H1 (cell line): ENCODE data around the gene USP20. TPM values are rescaled to one million over a fixed set of nuclear protein-coding genes. Genes with fewer than 3 reads are reported as not detected.

Source experiments
- CTCF ChIA-PET: fragments of 300-600 bp; sonication (Branson Sonifier 250); formaldehyde crosslinking; loops from one replicate; lab custom pipeline; 2021; ENCODE audit not compliant: partially characterized antibody; lab: Charles Lee
- POLR2A ChIA-PET: fragments of 300-600 bp; sonication (Branson Sonifier 250); formaldehyde crosslinking; loops from one replicate; lab custom pipeline; 2021; ENCODE audit warnings: inconsistent platforms; ENCODE audit not compliant: partially characterized antibody; lab: Charles Lee
- DNase-seq, 2 experiments: peaks; one replicate each; pipeline versions ENCODE4 v3.0.0 to v3.0.0-alpha.2; 2010 to 2022; ENCODE audit warnings: low spot score in 2 of 2, low read depth in 1 of 2, mixed read lengths in 1 of 2
- FAIRE-seq: peaks from 2 replicates; lab custom pipeline; 2011; peaks lifted over from hg19 to GRCh38; lab: Jason Lieb, UNC
- H2AFZ ChIP-seq: 2 replicates; pipeline ENCODE4 v1.8.1; 2012; ENCODE audit warnings: low read length, inconsistent platforms
- H2AK5ac ChIP-seq: 2 replicates; pipeline ENCODE4 v1.6.1; 2013; ENCODE audit warnings: low read depth, low read length
- H2BK120ac ChIP-seq: replicated peaks from 2 replicates; pipeline ENCODE3; 2013; ENCODE audit warnings: low read depth, low read length, inconsistent platforms
- H2BK12ac ChIP-seq: 2 replicates; pipeline ENCODE4 v1.6.1; 2013; ENCODE audit warnings: low read depth, low read length
- H2BK15ac ChIP-seq: 2 replicates; pipeline ENCODE4 v1.6.1; 2013; ENCODE audit warnings: low read length
- H2BK20ac ChIP-seq: 2 replicates; pipeline ENCODE4 v1.6.1; 2013; ENCODE audit warnings: low read length
- H2BK5ac ChIP-seq: 2 replicates; pipeline ENCODE4 v1.6.1; 2013; ENCODE audit warnings: low read depth, low read length
- H3K14ac ChIP-seq: 2 replicates; pipeline ENCODE4 v1.6.1; 2013; ENCODE audit warnings: inconsistent platforms; ENCODE audit not compliant: insufficient read length
- H3K18ac ChIP-seq: 2 replicates; pipeline ENCODE4 v1.6.1; 2013; ENCODE audit warnings: low read length; ENCODE audit errors: extremely low read depth
- H3K23ac ChIP-seq: 2 replicates; pipeline ENCODE4 v1.6.1; 2013; ENCODE audit warnings: inconsistent platforms; ENCODE audit not compliant: insufficient read length
- H3K23me2 ChIP-seq: 2 replicates; pipeline ENCODE4 v1.6.1; 2013; ENCODE audit warnings: low read depth, low read length
- H3K27ac ChIP-seq: 2 replicates; pipeline ENCODE4 v1.6.1; 2011; ENCODE audit warnings: low read depth, low read length, inconsistent platforms
- H3K27me3 ChIP-seq, 4 experiments: replicated peaks in 1 of 4; 1 replicate in 1 of 4; 2 replicates in 3 of 4; pipeline versions ENCODE4 v1.6.1 to v1.8.1; 2011 to 2013; ENCODE audit warnings: low read length in 3 of 4, mild to moderate bottlenecking in 3 of 4, inconsistent platforms in 2 of 4, mixed read lengths in 2 of 4, moderate library complexity in 1 of 4; ENCODE audit not compliant: control insufficient read depth in 3 of 4, insufficient read depth in 3 of 4; ENCODE audit errors: extremely low read depth in 1 of 4
- H3K36me3 ChIP-seq, 4 experiments: 2 replicates each; pipeline versions ENCODE4 v1.6.1 to v1.8.1; 2011 to 2013; ENCODE audit warnings: mild to moderate bottlenecking in 4 of 4, low read length in 3 of 4, moderate library complexity in 2 of 4, control low read depth in 1 of 4, inconsistent platforms in 1 of 4; ENCODE audit not compliant: insufficient read depth in 4 of 4, control insufficient read depth in 2 of 4
- H3K4ac ChIP-seq: replicated peaks from 2 replicates; pipeline ENCODE3; 2013; ENCODE audit warnings: low read length, low read depth, mixed read lengths, inconsistent platforms; ENCODE audit not compliant: insufficient read length
- H3K4me1 ChIP-seq, 4 experiments: replicated peaks in 1 of 4; 1 replicate in 1 of 4; 2 replicates in 3 of 4; pipeline versions ENCODE4 v1.6.1 to v1.8.1; 2011 to 2013; ENCODE audit warnings: low read length in 3 of 4, inconsistent platforms in 2 of 4, mixed read lengths in 1 of 4; ENCODE audit not compliant: insufficient read depth in 4 of 4, control insufficient read depth in 3 of 4
- H3K4me2 ChIP-seq, 2 experiments: 2 replicates each; pipeline versions ENCODE4 v1.6.1 to v1.8.1; 2011 to 2013; ENCODE audit warnings: low read depth in 2 of 2, low read length in 2 of 2, control low read depth in 1 of 2, inconsistent platforms in 1 of 2, mild to moderate bottlenecking in 1 of 2; ENCODE audit not compliant: insufficient read depth in 1 of 2
- H3K4me3 ChIP-seq, 4 experiments: fragments of 200-600, 300-600 bp in 1 of 4; sonication (generic), shearing (Covaris generic), sonication (Bioruptor Twin) in 1 of 4; 2 replicates each; pipeline versions ENCODE4 v1.5.1 to v1.8.1; 2011 to 2016; ENCODE audit warnings: low read length in 4 of 4, low read depth in 3 of 4, control low read depth in 2 of 4, inconsistent platforms in 2 of 4, mild to moderate bottlenecking in 2 of 4, mixed read lengths in 1 of 4, moderate library complexity in 1 of 4; ENCODE audit not compliant: insufficient read depth in 2 of 4; ENCODE audit errors: extremely low read depth in 1 of 4
- H3K56ac ChIP-seq: replicated peaks from 2 replicates; pipeline ENCODE3; 2013; ENCODE audit warnings: low read depth, mild to moderate bottlenecking, mixed read lengths, low read length, inconsistent platforms; ENCODE audit not compliant: insufficient read length
- H3K79me1 ChIP-seq: 2 replicates; pipeline ENCODE4 v1.6.1; 2013; ENCODE audit warnings: low read depth, low read length, control low read depth
- H3K79me2 ChIP-seq, 2 experiments: 2 replicates each; pipeline versions ENCODE4 v1.6.1 to v1.8.1; 2012 to 2013; ENCODE audit warnings: low read length in 2 of 2, mild to moderate bottlenecking in 2 of 2, inconsistent platforms in 1 of 2; ENCODE audit not compliant: insufficient read depth in 2 of 2, control insufficient read depth in 1 of 2
- H3K9ac ChIP-seq, 4 experiments: replicated peaks in 1 of 4; 1 replicate in 1 of 4; 2 replicates in 3 of 4; pipeline versions ENCODE4 v1.6.1 to v1.8.1; 2011 to 2013; ENCODE audit warnings: low read depth in 3 of 4, low read length in 3 of 4, control low read depth in 2 of 4, mild to moderate bottlenecking in 2 of 4, moderate library complexity in 2 of 4, inconsistent platforms in 1 of 4; ENCODE audit errors: extremely low read depth in 1 of 4
- H3K9me3 ChIP-seq, 2 experiments: 2 replicates each; pipeline versions ENCODE4 v1.6.1 to v1.8.1; 2012 to 2013; ENCODE audit warnings: mild to moderate bottlenecking in 2 of 2, moderate library complexity in 2 of 2, control low read depth in 1 of 2, inconsistent platforms in 1 of 2, low read depth in 1 of 2, low read length in 1 of 2, mixed read lengths in 1 of 2; ENCODE audit not compliant: insufficient read depth in 2 of 2
- H4K20me1 ChIP-seq, 2 experiments: replicated peaks in 1 of 2; 2 replicates each; pipeline versions ENCODE3 to v1.8.1; 2011 to 2013; ENCODE audit warnings: inconsistent platforms in 2 of 2, low read length in 2 of 2, mild to moderate bottlenecking in 1 of 2; ENCODE audit not compliant: insufficient read depth in 2 of 2, control insufficient read depth in 1 of 2
- H4K5ac ChIP-seq: 2 replicates; pipeline ENCODE4 v1.6.1; 2013; ENCODE audit warnings: low read length, low read depth, mixed read lengths, inconsistent platforms; ENCODE audit not compliant: insufficient read length
- H4K8ac ChIP-seq: 2 replicates; pipeline ENCODE4 v1.8.0; 2013; ENCODE audit warnings: mild to moderate bottlenecking, moderate library complexity, low read length, inconsistent platforms; ENCODE audit not compliant: insufficient read depth; ENCODE audit errors: extremely low read depth
- H4K91ac ChIP-seq: replicated peaks from 2 replicates; pipeline ENCODE3; 2013; ENCODE audit warnings: low read length, mixed read lengths, inconsistent platforms; ENCODE audit not compliant: insufficient read length
- HDAC6 ChIP-seq: IDR thresholded peaks from one replicate; pipeline ENCODE4 v1.7.1; 2012; ENCODE audit warnings: low read depth, mild to moderate bottlenecking, inconsistent platforms, low read length, moderate library complexity
- RAD21 ChIP-seq, 2 experiments: IDR thresholded peaks in 1 of 2; conservative IDR thresholded peaks in 1 of 2; 2 replicates each; pipeline ENCODE4 v1.6.1; 2011; ENCODE audit warnings: low read depth in 2 of 2, low read length in 2 of 2, improper control_type of control experiment in 1 of 2, inconsistent platforms in 1 of 2, mild to moderate bottlenecking in 1 of 2, moderate library complexity in 1 of 2
- WGBS, 2 experiments: shearing (Covaris generic) in 1 of 2; methylation state at CpG; one replicate each; pipeline versions ENCODE4 v1.1.6 to v1.1.7; 2013 to 2015; ENCODE audit warnings: low lambda C conversion rate in 2 of 2, mixed read lengths in 2 of 2, inconsistent platforms in 1 of 2, low coverage in 1 of 2, missing lambda C conversion rate in 1 of 2; ENCODE audit not compliant: insufficient replicate concordance in 2 of 2, insufficient coverage in 1 of 2, insufficient read length in 1 of 2; ENCODE audit errors: extremely low coverage in 1 of 2, missing lambda C conversion rate in 1 of 2; 5-methylcytosine and 5-hydroxymethylcytosine counted together
- polyA plus RNA-seq, 7 experiments: library from polyadenylated mRNA; depleted of rRNA in 3 of 7; stranded (reverse) in 5 of 7; unstranded in 2 of 7; fragments of >200 nt in 5 of 7; fragments of 200-250 nt in 2 of 7; gene quantifications; 1 replicate in 5 of 7; 2 replicates in 1 of 7; 4 replicates in 1 of 7; pipeline versions ENCODE4 v1.2.1 to v1.2.3, GENCODE V29; 2011 to 2013; ENCODE audit warnings: missing spikeins in 2 of 7, mixed read lengths in 2 of 7
- total RNA-seq: library from RNA; stranded (reverse); fragmentation: NEBNext Ultra II Directional; extraction: Animal tissue kit (Norgen Biotek cat#: 25700); gene quantifications from 2 replicates; pipeline ENCODE4 v1.2.1, GENCODE V29; 2021
- TF ChIP-seq, protein P1 (sequence below), 3 experiments: IDR thresholded peaks; 1 replicate in 2 of 3; 2 replicates in 1 of 3; pipeline versions ENCODE4 v1.5.1 to v1.6.1; 2011; ENCODE audit warnings: low read length in 3 of 3, mild to moderate bottlenecking in 3 of 3, inconsistent platforms in 2 of 3, low read depth in 1 of 3, moderate library complexity in 1 of 3; ENCODE audit not compliant: insufficient read depth in 1 of 3; ENCODE audit errors: control extremely low read depth in 1 of 3

The USP20 gene
- total and polyA plus RNA-seq, 2 of the 8 experiments (the other 6 are each of a cell fraction or from before 2014, with no cell fraction given): 13.4 to 23.0 TPM

DNA sequence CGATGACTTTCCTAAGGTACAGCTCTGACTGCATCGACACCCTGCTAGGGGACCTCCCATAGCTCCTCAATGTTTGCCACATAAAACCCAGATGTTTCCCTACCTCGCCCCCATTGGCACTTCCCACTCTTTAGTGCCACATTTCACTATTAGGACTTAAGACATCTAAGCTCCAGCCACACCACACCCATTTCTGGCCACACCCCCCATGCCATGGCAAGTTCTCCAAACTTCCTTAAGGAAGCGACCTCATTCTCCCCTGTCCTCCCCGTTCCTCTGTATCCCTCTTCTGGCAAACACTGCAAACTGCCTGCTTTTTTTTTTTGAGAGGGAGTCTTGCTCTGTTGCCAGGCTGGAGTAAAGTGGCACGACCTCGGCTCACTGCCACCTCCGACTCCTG is 62.9 kb downstream of the USP20 start:
- no peaks in the 10 kb centered on the region for H3K9me3 ChIP-seq
- ChIA-PET CTCF (interaction anchor here (0.6 to 2.5 kb wide), 7 partner anchors 12 to 71 kb away, joined by 3 to 6 read pairs (median 3); no protein-coding TSS in a partner anchor), POLR2A (interaction anchor here (1.0 kb wide), 1 partner anchor 13 kb away, joined by 3 read pairs; no protein-coding TSS in a partner anchor)
- H3K18ac ChIP-seq: no peak overlapping the region
- H3K36me3 ChIP-seq: peaks cover 0 to 16% (median 2%) of the 10 kb centered on the region in 4 experiments; a peak in 6 of 8 replicates
- no peak overlapping the region for H2AK5ac ChIP-seq
- WGBS, 2 experiments: 85% methylated on average over 8 of the region's 8 CpGs; no CpG with 5 or more reads in 1 of the 2 experiments
- no peak overlapping the region for H2BK20ac ChIP-seq
- peak in 1 of 2 experiments; percentile 34; a peak in 2 of 4 replicates for TF ChIP-seq RAD21 (IDR thresholded peaks at IDR 0.05 in 1 of 2, conservative IDR thresholded peaks at IDR 0.05 in 1 of 2; ENCODE audit: low read depth in 2 of 2, low read length in 2 of 2)
- TF ChIP-seq HDAC6: no peak
- TF ChIP-seq, protein P1, sequence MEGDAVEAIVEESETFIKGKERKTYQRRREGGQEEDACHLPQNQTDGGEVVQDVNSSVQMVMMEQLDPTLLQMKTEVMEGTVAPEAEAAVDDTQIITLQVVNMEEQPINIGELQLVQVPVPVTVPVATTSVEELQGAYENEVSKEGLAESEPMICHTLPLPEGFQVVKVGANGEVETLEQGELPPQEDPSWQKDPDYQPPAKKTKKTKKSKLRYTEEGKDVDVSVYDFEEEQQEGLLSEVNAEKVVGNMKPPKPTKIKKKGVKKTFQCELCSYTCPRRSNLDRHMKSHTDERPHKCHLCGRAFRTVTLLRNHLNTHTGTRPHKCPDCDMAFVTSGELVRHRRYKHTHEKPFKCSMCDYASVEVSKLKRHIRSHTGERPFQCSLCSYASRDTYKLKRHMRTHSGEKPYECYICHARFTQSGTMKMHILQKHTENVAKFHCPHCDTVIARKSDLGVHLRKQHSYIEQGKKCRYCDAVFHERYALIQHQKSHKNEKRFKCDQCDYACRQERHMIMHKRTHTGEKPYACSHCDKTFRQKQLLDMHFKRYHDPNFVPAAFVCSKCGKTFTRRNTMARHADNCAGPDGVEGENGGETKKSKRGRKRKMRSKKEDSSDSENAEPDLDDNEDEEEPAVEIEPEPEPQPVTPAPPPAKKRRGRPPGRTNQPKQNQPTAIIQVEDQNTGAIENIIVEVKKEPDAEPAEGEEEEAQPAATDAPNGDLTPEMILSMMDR (IDR thresholded peaks at IDR 0.05; ENCODE audit: control extremely low read depth in 1 of 3, insufficient read depth in 1 of 3, low read depth in 1 of 3, low read length in 3 of 3): peak in 1 of 3 experiments; percentile 23; a peak in 1 of 4 replicates
- H3K27ac ChIP-seq: no peak overlapping the region
- H2AFZ ChIP-seq: no peak overlapping the region
- H4K20me1 ChIP-seq: no peaks in the 10 kb centered on the region
- H3K79me2 ChIP-seq: no peaks in the 10 kb centered on the region
- no peak overlapping the region for H2BK120ac ChIP-seq
- no peak overlapping the region for H3K9ac ChIP-seq
- H3K23me2 ChIP-seq: no peaks in the 10 kb centered on the region
- no peak overlapping the region for H4K91ac ChIP-seq
- no peak overlapping the region for H4K5ac ChIP-seq
- H3K27me3 ChIP-seq: no peaks in the 10 kb centered on the region
- no peak overlapping the region for H3K4ac ChIP-seq
- no peak overlapping the region for H3K14ac ChIP-seq
- H3K23ac ChIP-seq: no peak overlapping the region
- no peak for DNase-seq
- FAIRE-seq: no peak
- no peak overlapping the region for H3K56ac ChIP-seq
- H2BK5ac ChIP-seq: no peak overlapping the region
- no peaks in the 10 kb centered on the region for H3K79me1 ChIP-seq
- H3K4me1 ChIP-seq: no peaks in the 10 kb centered on the region
- H2BK12ac ChIP-seq: no peak overlapping the region
- no peak overlapping the region for H2BK15ac ChIP-seq
- H3K4me2 ChIP-seq: no peak overlapping the region
- no peak overlapping the region for H3K4me3 ChIP-seq
- no peak overlapping the region for H4K8ac ChIP-seq
